Neural progenitor cell (in vitro differentiated cells): Measurements from ENCODE around the gene NDUFAF2. TPM values are rescaled to one million over a fixed set of nuclear protein-coding genes. Genes with fewer than 3 reads are reported as not detected.

ENCODE experiments used
- DNase-seq: peaks from one replicate; pipeline ENCODE4 v3.0.0-alpha.2; 2016; ENCODE audit warnings: low spot score
- H2AFZ ChIP-seq: fragments of 200-600 bp; sonication (generic); replicated peaks from 2 replicates; pipeline ENCODE4 v1.6.1; 2016; ENCODE audit warnings: antibody characterized with exemption
- H3F3A ChIP-seq: fragments of 200-600 bp; sonication (generic); 2 replicates; pipeline ENCODE4 v1.6.1; 2016; ENCODE audit warnings: antibody characterized with exemption, low read depth
- H3K27ac ChIP-seq: fragments of 200-600 bp; sonication (generic); 2 replicates; pipeline ENCODE4 v1.5.1; 2016; ENCODE audit warnings: mild to moderate bottlenecking
- H3K27me3 ChIP-seq: fragments of 200-600 bp; sonication (generic); 2 replicates; pipeline ENCODE4 v1.6.1; 2016; ENCODE audit warnings: mild to moderate bottlenecking, moderate library complexity
- H3K36me3 ChIP-seq: fragments of 200-600 bp; sonication (generic); 2 replicates; pipeline ENCODE4 v1.5.1; 2016
- H3K4me1 ChIP-seq: fragments of 200-600 bp; sonication (generic); 2 replicates; pipeline ENCODE4 v1.6.1; 2016; ENCODE audit warnings: mixed run types
- H3K4me2 ChIP-seq: fragments of 200-600 bp; sonication (generic); 2 replicates; pipeline ENCODE4 v1.6.1; 2016
- H3K4me3 ChIP-seq: fragments of 200-600 bp; sonication (generic); 2 replicates; pipeline ENCODE4 v1.5.1; 2016
- H3K79me2 ChIP-seq: fragments of 200-600 bp; sonication (generic); 2 replicates; pipeline ENCODE4 v1.6.1; 2016; ENCODE audit warnings: low read depth
- H3K9ac ChIP-seq: fragments of 200-600 bp; sonication (generic); 2 replicates; pipeline ENCODE4 v1.6.1; 2016
- H3K9me3 ChIP-seq: fragments of 200-600 bp; sonication (generic); 2 replicates; pipeline ENCODE4 v1.5.1; 2016; ENCODE audit warnings: low read depth
- H4K20me1 ChIP-seq: fragments of 200-600 bp; sonication (generic); 2 replicates; pipeline ENCODE4 v1.6.1; 2016; ENCODE audit warnings: low read depth
- H3K27ac Mint-ChIP-seq: 3 replicates; pipeline ENCODE4 v1.8.0; 2021; ENCODE audit warnings: mixed read lengths
- H3K27me3 Mint-ChIP-seq: 2 replicates; pipeline ENCODE4 v1.8.0; 2022; ENCODE audit warnings: low read depth, mild to moderate bottlenecking, inconsistent platforms, moderate library complexity, mixed read lengths; ENCODE audit not compliant: insufficient read depth
- H3K36me3 Mint-ChIP-seq: 3 replicates; pipeline ENCODE4 v1.8.0; 2021; ENCODE audit warnings: mixed read lengths
- H3K4me1 Mint-ChIP-seq: 3 replicates; pipeline ENCODE4 v1.8.0; 2021; ENCODE audit warnings: mixed read lengths
- H3K4me3 Mint-ChIP-seq: 3 replicates; pipeline ENCODE4 v1.8.0; 2021; ENCODE audit warnings: mild to moderate bottlenecking, moderate library complexity, mixed read lengths
- H3K9me3 Mint-ChIP-seq: 3 replicates; pipeline ENCODE4 v1.8.0; 2020; ENCODE audit warnings: mixed read lengths
- EZH2 ChIP-seq: fragments of 200-600 bp; sonication (generic); IDR thresholded peaks from 2 replicates; pipeline ENCODE4 v1.6.1; 2017; ENCODE audit warnings: antibody characterized with exemption, mild to moderate bottlenecking, moderate library complexity
- EZH2phosphoT487 ChIP-seq: fragments of 200-600 bp; sonication (generic); IDR thresholded peaks from 2 replicates; pipeline ENCODE4 v1.6.1; 2017; ENCODE audit warnings: antibody characterized with exemption
- total RNA-seq: library from RNA; depleted of rRNA; stranded (reverse); fragments of >200 nt; gene quantifications from 2 replicates; pipeline ENCODE4 v1.2.3, GENCODE V29; 2015; ENCODE audit warnings: low replicate concordance
- TF ChIP-seq, protein P1 (sequence below): fragments of 200-600 bp; sonication (generic); IDR thresholded peaks from 2 replicates; pipeline ENCODE4 v1.5.1; 2017; ENCODE audit warnings: antibody characterized with exemption, mild to moderate bottlenecking

The NDUFAF2 gene
- total RNA-seq, 1 donor from 2014 or later, result 42.1 TPM

DNA sequence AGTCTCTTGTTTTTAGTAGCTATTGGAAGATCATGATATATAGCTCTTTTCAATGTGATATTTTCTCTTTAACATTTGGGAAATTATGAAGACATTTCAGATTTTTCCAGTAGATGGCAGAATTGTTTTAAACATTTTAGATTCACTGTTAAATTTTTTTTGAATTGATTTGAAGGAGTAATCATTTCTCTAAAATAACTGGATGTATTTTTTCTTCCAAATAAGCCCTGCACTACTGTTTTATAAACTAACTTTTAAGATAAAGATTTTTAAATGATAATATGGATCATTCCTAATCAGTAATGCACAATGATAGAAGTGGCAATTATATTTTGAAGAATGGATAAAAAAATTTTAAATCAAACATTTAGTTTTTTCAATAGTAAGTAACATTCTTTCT lies 14.2 kb downstream of the NDUFAF2 start:
- no peak overlapping the region for H3K4me2 ChIP-seq
- no peaks in the 10 kb centered on the region for H3F3A ChIP-seq
- no peaks in the 10 kb centered on the region for H3K4me1 ChIP-seq
- no peaks in the 10 kb centered on the region for H3K9me3 ChIP-seq
- Mint-ChIP-seq H3K36me3 (peaks cover 2% of the 10 kb centered on the region), H3K9me3 (peaks cover 12% of the 10 kb centered on the region), H3K4me1 (no peaks in the 10 kb centered on the region), H3K27me3 (no peaks in the 10 kb centered on the region), H3K4me3 (no peak overlapping the region), H3K27ac (no peak overlapping the region)
- no peak overlapping the region for H3K9ac ChIP-seq
- H2AFZ ChIP-seq, result no peak overlapping the region
- TF ChIP-seq, protein P1, sequence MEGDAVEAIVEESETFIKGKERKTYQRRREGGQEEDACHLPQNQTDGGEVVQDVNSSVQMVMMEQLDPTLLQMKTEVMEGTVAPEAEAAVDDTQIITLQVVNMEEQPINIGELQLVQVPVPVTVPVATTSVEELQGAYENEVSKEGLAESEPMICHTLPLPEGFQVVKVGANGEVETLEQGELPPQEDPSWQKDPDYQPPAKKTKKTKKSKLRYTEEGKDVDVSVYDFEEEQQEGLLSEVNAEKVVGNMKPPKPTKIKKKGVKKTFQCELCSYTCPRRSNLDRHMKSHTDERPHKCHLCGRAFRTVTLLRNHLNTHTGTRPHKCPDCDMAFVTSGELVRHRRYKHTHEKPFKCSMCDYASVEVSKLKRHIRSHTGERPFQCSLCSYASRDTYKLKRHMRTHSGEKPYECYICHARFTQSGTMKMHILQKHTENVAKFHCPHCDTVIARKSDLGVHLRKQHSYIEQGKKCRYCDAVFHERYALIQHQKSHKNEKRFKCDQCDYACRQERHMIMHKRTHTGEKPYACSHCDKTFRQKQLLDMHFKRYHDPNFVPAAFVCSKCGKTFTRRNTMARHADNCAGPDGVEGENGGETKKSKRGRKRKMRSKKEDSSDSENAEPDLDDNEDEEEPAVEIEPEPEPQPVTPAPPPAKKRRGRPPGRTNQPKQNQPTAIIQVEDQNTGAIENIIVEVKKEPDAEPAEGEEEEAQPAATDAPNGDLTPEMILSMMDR, result peak; percentile 28
- TF ChIP-seq EZH2phosphoT487 (no peak), EZH2 (no peak)
- no peaks in the 10 kb centered on the region for H3K36me3 ChIP-seq
- DNase-seq, result no peak
- H3K4me3 ChIP-seq, result no peak overlapping the region
- H4K20me1 ChIP-seq, result peaks cover 7% of the 10 kb centered on the region
- H3K27me3 ChIP-seq, result no peaks in the 10 kb centered on the region
- H3K27ac ChIP-seq, result no peak overlapping the region
- H3K79me2 ChIP-seq, result peaks cover 6% of the 10 kb centered on the region

DNA sequence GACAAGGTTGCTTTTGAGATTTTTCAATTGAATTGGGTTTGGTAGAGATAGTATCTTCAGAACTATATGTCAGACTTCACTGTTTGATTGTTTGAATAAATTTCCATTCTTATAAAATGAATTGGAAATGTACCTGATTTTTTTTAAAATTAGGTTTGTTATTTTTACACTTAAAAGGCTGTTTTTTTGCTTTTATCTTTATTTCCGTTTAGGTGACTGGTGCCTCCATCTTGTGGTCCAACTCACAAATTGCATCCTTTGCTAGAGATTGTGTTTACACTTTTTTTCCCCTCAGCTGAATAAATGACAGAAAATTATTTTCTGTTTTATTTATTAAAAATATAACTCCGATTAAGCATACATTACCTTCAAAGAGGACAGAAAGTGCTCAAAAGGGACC lies 15.6 kb downstream of the NDUFAF2 start:
- no peaks in the 10 kb centered on the region for H3K79me2 ChIP-seq
- Mint-ChIP-seq H3K27me3 (no peaks in the 10 kb centered on the region), H3K27ac (no peak overlapping the region), H3K4me3 (no peak overlapping the region), H3K4me1 (no peaks in the 10 kb centered on the region), H3K9me3 (peaks cover 7% of the 10 kb centered on the region), H3K36me3 (no peaks in the 10 kb centered on the region)
- no peaks in the 10 kb centered on the region for H3K4me1 ChIP-seq
- no peak overlapping the region for H3K4me3 ChIP-seq
- peaks cover 7% of the 10 kb centered on the region for H4K20me1 ChIP-seq
- TF ChIP-seq, protein P1, result peak; percentile 67
- no peak for TF ChIP-seq EZH2phosphoT487
- peak; percentile 34 for DNase-seq
- no peak overlapping the region for H3K9ac ChIP-seq
- no peaks in the 10 kb centered on the region for H3K36me3 ChIP-seq
- no peak overlapping the region for H3K4me2 ChIP-seq
- H3K27me3 ChIP-seq, result no peaks in the 10 kb centered on the region
- no peak overlapping the region for H3K27ac ChIP-seq
- H3F3A ChIP-seq, result no peaks in the 10 kb centered on the region
- no peak overlapping the region for H2AFZ ChIP-seq
- no peaks in the 10 kb centered on the region for H3K9me3 ChIP-seq

DNA sequence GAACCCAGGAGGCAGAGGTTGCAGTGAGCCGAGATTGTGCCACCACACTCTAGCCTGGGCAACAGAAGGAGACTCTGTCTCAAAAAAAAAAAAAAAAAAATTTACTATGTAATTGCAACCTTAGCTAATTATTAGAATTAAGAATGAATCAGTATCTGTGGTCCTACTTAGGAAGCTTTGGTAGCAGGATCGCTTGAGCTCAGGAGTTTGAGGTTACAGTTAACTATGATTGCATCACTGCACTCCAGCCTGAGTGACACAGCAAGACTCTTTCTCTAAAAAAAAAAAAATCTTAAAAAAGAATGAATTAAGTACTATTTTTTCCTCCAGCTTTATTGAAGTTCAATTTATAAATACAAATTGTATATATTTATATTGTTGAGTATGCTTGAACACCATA lies 16.7 kb downstream of the NDUFAF2 start:
- Histone ChIP-seq H2AFZ (no peak overlapping the region), H3K4me1 (no peaks in the 10 kb centered on the region), H3K4me2 (no peak overlapping the region), H3K36me3 (no peaks in the 10 kb centered on the region), H4K20me1 (peaks cover 7% of the 10 kb centered on the region), H3K9ac (no peak overlapping the region), H3K79me2 (peaks cover 9% of the 10 kb centered on the region), H3K9me3 (no peaks in the 10 kb centered on the region), H3K27ac (no peak overlapping the region), H3F3A (no peaks in the 10 kb centered on the region), H3K4me3 (no peak overlapping the region), H3K27me3 (no peaks in the 10 kb centered on the region)
- Mint-ChIP-seq H3K27ac (no peak overlapping the region), H3K9me3 (peaks cover 6% of the 10 kb centered on the region), H3K4me3 (no peak overlapping the region), H3K4me1 (no peaks in the 10 kb centered on the region), H3K27me3 (no peaks in the 10 kb centered on the region), H3K36me3 (no peaks in the 10 kb centered on the region)
- no peak for TF ChIP-seq EZH2
- TF ChIP-seq, protein P1, result no peak
- TF ChIP-seq EZH2phosphoT487, result no peak
- DNase-seq, result no peak

DNA sequence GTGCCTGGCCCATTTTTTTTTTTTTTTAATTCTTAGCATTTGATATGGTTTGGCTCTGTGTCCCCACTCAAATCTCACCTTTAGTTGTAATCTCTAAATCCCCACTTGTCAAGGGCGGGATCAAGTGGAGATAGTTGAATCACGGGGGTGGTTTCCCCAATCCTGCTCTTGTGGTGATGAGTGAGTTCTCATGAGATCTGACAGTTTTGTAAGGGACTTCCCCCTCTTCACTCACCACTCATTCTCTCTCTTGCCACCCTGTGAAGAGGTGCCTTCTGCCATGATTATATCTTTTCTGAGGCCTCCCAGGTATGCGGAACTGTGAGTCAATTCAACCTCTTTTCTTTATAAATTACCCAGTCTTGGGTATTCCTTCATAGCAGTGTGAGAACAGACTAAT lies 27.2 kb downstream of the NDUFAF2 start:
- Mint-ChIP-seq H3K4me3 (no peak overlapping the region), H3K4me1 (no peaks in the 10 kb centered on the region), H3K9me3 (peaks cover 32% of the 10 kb centered on the region), H3K27ac (no peak overlapping the region), H3K27me3 (peaks cover 2% of the 10 kb centered on the region), H3K36me3 (peaks cover 6% of the 10 kb centered on the region)
- H3K27ac ChIP-seq, result no peak overlapping the region
- TF ChIP-seq, protein P1, result no peak
- TF ChIP-seq EZH2, result no peak
- no peak for TF ChIP-seq EZH2phosphoT487
- H3F3A ChIP-seq, result no peaks in the 10 kb centered on the region
- no peaks in the 10 kb centered on the region for H4K20me1 ChIP-seq
- H3K27me3 ChIP-seq, result no peaks in the 10 kb centered on the region
- no peak overlapping the region for H2AFZ ChIP-seq
- H3K9me3 ChIP-seq, result no peaks in the 10 kb centered on the region
- DNase-seq, result no peak
- no peak overlapping the region for H3K4me2 ChIP-seq
- H3K79me2 ChIP-seq, result peaks cover 18% of the 10 kb centered on the region
- no peak overlapping the region for H3K4me3 ChIP-seq
- no peaks in the 10 kb centered on the region for H3K36me3 ChIP-seq
- no peak overlapping the region for H3K9ac ChIP-seq
- no peaks in the 10 kb centered on the region for H3K4me1 ChIP-seq
